Spleen (tissue), 7 donors: ENCODE results near the gene FOXL3.

ENCODE experiments used
- CTCF ChIP-seq, 11 experiments: fragments of 200-600 bp in 7 of 11; fragments of 450-650 bp in 4 of 11; sonication (generic) in 4 of 11; IDR thresholded peaks in 8 of 11; conservative IDR thresholded peaks in 3 of 11; 1 replicate in 7 of 11; 2 replicates in 4 of 11; pipeline versions ENCODE4 v1.4.0 to v1.8.0; 2016 to 2021; ENCODE audit warnings: antibody characterized with exemption in 11 of 11, inconsistent platforms in 4 of 11, mild to moderate bottlenecking in 1 of 11
- POLR2A ChIP-seq, 3 donors: fragments of 450-650 bp; IDR thresholded peaks; one replicate each; pipeline ENCODE4 v1.5.1; 2017; ENCODE audit warnings: antibody characterized with exemption in 3 of 3, mild to moderate bottlenecking in 1 of 3
- donor health status: DM: no; HTN: no; CAD: no; lungs with moderate emphysema.
- donor health status: DM: no; HTN: no; CAD: no.
- donor health status: DM: no; HTN: no; CAD: no.

- TF ChIP-seq CTCF (IDR thresholded peaks at IDR 0.05 in 8 of 11, conservative IDR thresholded peaks at IDR 0.05 in 3 of 11) (no peak), POLR2A (IDR thresholded peaks at IDR 0.05) (no peak)
These were observed 793 bp downstream of the FOXL3 start for GRCh38 chr7:290554-291372.
